ENCODE measurements around the gene STN1. TPM values are rescaled to one million over a fixed set of nuclear protein-coding genes. Genes with fewer than 3 reads are reported as not detected.

Gene STN1
- polyA plus RNA-seq, 4 donors: 11.2 to 18.1 (median 14.9) TPM

GRCh38 chr10:103896225-103896624 lies 21.8 kb downstream of the STN1 start:
- FAIRE-seq: no peak
- peaks cover 11 to 29% (median 20%) of the 10 kb centered on the region in 3 donors for H3K36me3 ChIP-seq (ENCODE audit: control insufficient read depth in 3 of 3, insufficient read depth in 2 of 3, low read depth in 1 of 3, low read length in 3 of 3)

GRCh38 chr10:103895411-103896186 lies 22.4 kb downstream of the STN1 start:
- H3K4me3 ChIP-seq (ENCODE audit: low read depth in 1 of 3, low read length in 3 of 3): no peak overlapping the region
- no peaks in the 10 kb centered on the region for H3K9me3 ChIP-seq (ENCODE audit: control insufficient read depth in 2 of 2, insufficient read depth in 1 of 2, low read depth in 1 of 2, low read length in 1 of 2)
- H3K4me1 ChIP-seq (ENCODE audit: control insufficient read depth in 3 of 3, insufficient read depth in 2 of 3, low read depth in 1 of 3, low read length in 2 of 3): peaks cover 0 to 7% (median 3%) of the 10 kb centered on the region in 3 donors
- 61 to 82% (median 81%) methylated on average over 9 of the region's 9 CpGs for WGBS, 3 donors
- FAIRE-seq (no peak), DNase-seq (no peak)
- H3K27ac ChIP-seq (ENCODE audit: low read depth in 1 of 3, low read length in 2 of 3): peak overlapping the region in 1 of 3 donors; percentile 89
- peaks cover 11 to 29% (median 22%) of the 10 kb centered on the region in 3 donors for H3K36me3 ChIP-seq (ENCODE audit: control insufficient read depth in 3 of 3, insufficient read depth in 2 of 3, low read depth in 1 of 3, low read length in 3 of 3)
- no peaks in the 10 kb centered on the region for H3K27me3 ChIP-seq (ENCODE audit: control insufficient read depth in 3 of 3, insufficient read depth in 3 of 3, low read length in 3 of 3)

More at GRCh38 chr10:103896225-103896624, 21.8 kb downstream of the STN1 start:
- 62 to 81% (median 78%) methylated on average over 5 of the region's 5 CpGs for WGBS, 3 donors
- no peak overlapping the region for H3K4me3 ChIP-seq (ENCODE audit: low read depth in 1 of 3, low read length in 3 of 3)
- no peaks in the 10 kb centered on the region for H3K27me3 ChIP-seq (ENCODE audit: control insufficient read depth in 3 of 3, insufficient read depth in 3 of 3, low read length in 3 of 3)
- H3K27ac ChIP-seq (ENCODE audit: low read depth in 1 of 3, low read length in 2 of 3): peak overlapping the region in 1 of 3 donors; percentile 89
- no peak for DNase-seq
- H3K9me3 ChIP-seq (ENCODE audit: control insufficient read depth in 2 of 2, insufficient read depth in 1 of 2, low read depth in 1 of 2, low read length in 1 of 2): no peaks in the 10 kb centered on the region
- H3K4me1 ChIP-seq (ENCODE audit: control insufficient read depth in 3 of 3, insufficient read depth in 2 of 3, low read depth in 1 of 3, low read length in 2 of 3): peaks cover 0 to 4% (median 3%) of the 10 kb centered on the region in 3 donors

GRCh38 chr10:103894441-103894864 lies 23.5 kb downstream of the STN1 start:
- 35 to 48% (median 47%) methylated on average over 4 of the region's 4 CpGs for WGBS, 3 donors
- DNase-seq (no peak), FAIRE-seq (no peak)
- H3K27me3 ChIP-seq (ENCODE audit: control insufficient read depth in 3 of 3, insufficient read depth in 3 of 3, low read length in 3 of 3): no peaks in the 10 kb centered on the region
- no peak overlapping the region for H3K4me3 ChIP-seq (ENCODE audit: low read depth in 1 of 3, low read length in 3 of 3)
- peak overlapping the region in 2 of 3 donors; percentile 13 to 89 for H3K27ac ChIP-seq (ENCODE audit: low read depth in 1 of 3, low read length in 2 of 3)
- peaks cover 8 to 26% (median 20%) of the 10 kb centered on the region in 3 donors for H3K36me3 ChIP-seq (ENCODE audit: control insufficient read depth in 3 of 3, insufficient read depth in 2 of 3, low read depth in 1 of 3, low read length in 3 of 3)
- no peaks in the 10 kb centered on the region for H3K9me3 ChIP-seq (ENCODE audit: control insufficient read depth in 2 of 2, insufficient read depth in 1 of 2, low read depth in 1 of 2, low read length in 1 of 2)
- H3K4me1 ChIP-seq (ENCODE audit: control insufficient read depth in 3 of 3, insufficient read depth in 2 of 3, low read depth in 1 of 3, low read length in 2 of 3): peaks cover 0 to 18% (median 3%) of the 10 kb centered on the region in 3 donors

GRCh38 chr10:103893817-103894216 lies 24.2 kb downstream of the STN1 start:
- H3K36me3 ChIP-seq (ENCODE audit: control insufficient read depth in 3 of 3, insufficient read depth in 2 of 3, low read depth in 1 of 3, low read length in 3 of 3): peaks cover 3 to 20% (median 19%) of the 10 kb centered on the region in 3 donors
- no peaks in the 10 kb centered on the region for H3K9me3 ChIP-seq (ENCODE audit: control insufficient read depth in 2 of 2, insufficient read depth in 1 of 2, low read depth in 1 of 2, low read length in 1 of 2)
- no peaks in the 10 kb centered on the region for H3K27me3 ChIP-seq (ENCODE audit: control insufficient read depth in 3 of 3, insufficient read depth in 3 of 3, low read length in 3 of 3)
- WGBS, 3 donors: 33 to 47% (median 36%) methylated on average over 2 of the region's 2 CpGs
- peaks cover 0 to 25% (median 3%) of the 10 kb centered on the region in 3 donors for H3K4me1 ChIP-seq (ENCODE audit: control insufficient read depth in 3 of 3, insufficient read depth in 2 of 3, low read depth in 1 of 3, low read length in 2 of 3)
- DNase-seq: no peak
- no peak overlapping the region for H3K4me3 ChIP-seq (ENCODE audit: low read depth in 1 of 3, low read length in 3 of 3)
- peak overlapping the region in 1 of 3 donors; percentile 78 for H3K27ac ChIP-seq (ENCODE audit: low read depth in 1 of 3, low read length in 2 of 3)
- no peak for FAIRE-seq

- FAIRE-seq: no peak
Observed at GRCh38 chr10:103892181-103892580, 25.8 kb downstream of the STN1 start.

GRCh38 chr10:103890688-103891087 lies 27.3 kb downstream of the STN1 start:
- 76 to 83% (median 82%) methylated on average over 2 of the region's 2 CpGs for WGBS, 3 donors
- H3K9me3 ChIP-seq (ENCODE audit: control insufficient read depth in 2 of 2, insufficient read depth in 1 of 2, low read depth in 1 of 2, low read length in 1 of 2): no peaks in the 10 kb centered on the region
- H3K4me3 ChIP-seq (ENCODE audit: low read depth in 1 of 3, low read length in 3 of 3): no peak overlapping the region
- no peaks in the 10 kb centered on the region for H3K27me3 ChIP-seq (ENCODE audit: control insufficient read depth in 3 of 3, insufficient read depth in 3 of 3, low read length in 3 of 3)
- DNase-seq (no peak), FAIRE-seq (no peak)
- H3K36me3 ChIP-seq (ENCODE audit: control insufficient read depth in 3 of 3, insufficient read depth in 2 of 3, low read depth in 1 of 3, low read length in 3 of 3): peaks cover 0 to 11% (median 6%) of the 10 kb centered on the region in 3 donors
- peak overlapping the region; percentile 44 to 93 (median 83) for H3K27ac ChIP-seq (ENCODE audit: low read depth in 1 of 3, low read length in 2 of 3)
- peaks cover 0 to 38% (median 3%) of the 10 kb centered on the region in 3 donors for H3K4me1 ChIP-seq (ENCODE audit: control insufficient read depth in 3 of 3, insufficient read depth in 2 of 3, low read depth in 1 of 3, low read length in 2 of 3)

More at GRCh38 chr10:103892181-103892580, 25.8 kb downstream of the STN1 start:
- DNase-seq: no peak
- Histone ChIP-seq H3K4me1 (ENCODE audit: control insufficient read depth in 3 of 3, insufficient read depth in 2 of 3, low read depth in 1 of 3, low read length in 2 of 3) (peaks cover 0 to 38% (median 3%) of the 10 kb centered on the region in 3 donors), H3K4me3 (ENCODE audit: low read depth in 1 of 3, low read length in 3 of 3) (no peak overlapping the region), H3K9me3 (ENCODE audit: control insufficient read depth in 2 of 2, insufficient read depth in 1 of 2, low read depth in 1 of 2, low read length in 1 of 2) (no peaks in the 10 kb centered on the region), H3K27me3 (ENCODE audit: control insufficient read depth in 3 of 3, insufficient read depth in 3 of 3, low read length in 3 of 3) (no peaks in the 10 kb centered on the region), H3K36me3 (ENCODE audit: control insufficient read depth in 3 of 3, insufficient read depth in 2 of 3, low read depth in 1 of 3, low read length in 3 of 3) (peaks cover 0 to 12% (median 8%) of the 10 kb centered on the region in 3 donors), H3K27ac (ENCODE audit: low read depth in 1 of 3, low read length in 2 of 3) (no peak overlapping the region)
- 86 to 92% (median 91%) methylated on average over 3 of the region's 3 CpGs for WGBS, 3 donors

- H3K4me1 ChIP-seq (ENCODE audit: control insufficient read depth in 3 of 3, insufficient read depth in 2 of 3, low read depth in 1 of 3, low read length in 2 of 3): peaks cover 0 to 35% (median 3%) of the 10 kb centered on the region in 3 donors
- no peaks in the 10 kb centered on the region for H3K9me3 ChIP-seq (ENCODE audit: control insufficient read depth in 2 of 2, insufficient read depth in 1 of 2, low read depth in 1 of 2, low read length in 1 of 2)
- H3K36me3 ChIP-seq (ENCODE audit: control insufficient read depth in 3 of 3, insufficient read depth in 2 of 3, low read depth in 1 of 3, low read length in 3 of 3): peaks cover 0 to 11% (median 9%) of the 10 kb centered on the region in 3 donors
- FAIRE-seq (no peak), DNase-seq (peak; percentile 74 to 89)
- WGBS, 3 donors: 25 to 63% (median 42%) methylated on average over 4 of the region's 4 CpGs
- no peaks in the 10 kb centered on the region for H3K27me3 ChIP-seq (ENCODE audit: control insufficient read depth in 3 of 3, insufficient read depth in 3 of 3, low read length in 3 of 3)
- H3K4me3 ChIP-seq (ENCODE audit: low read depth in 1 of 3, low read length in 3 of 3): no peak overlapping the region
- peak overlapping the region; percentile 44 to 93 (median 83) for H3K27ac ChIP-seq (ENCODE audit: low read depth in 1 of 3, low read length in 2 of 3)
Observed at GRCh38 chr10:103890194-103890658, 27.8 kb downstream of the STN1 start.

- H3K36me3 ChIP-seq (ENCODE audit: control insufficient read depth in 3 of 3, insufficient read depth in 2 of 3, low read depth in 1 of 3, low read length in 3 of 3): peaks cover 0 to 13% (median 11%) of the 10 kb centered on the region in 3 donors
- H3K27me3 ChIP-seq (ENCODE audit: control insufficient read depth in 3 of 3, insufficient read depth in 3 of 3, low read length in 3 of 3): no peaks in the 10 kb centered on the region
- peaks cover 0 to 38% (median 3%) of the 10 kb centered on the region in 3 donors for H3K4me1 ChIP-seq (ENCODE audit: control insufficient read depth in 3 of 3, insufficient read depth in 2 of 3, low read depth in 1 of 3, low read length in 2 of 3)
- no peak overlapping the region for H3K4me3 ChIP-seq (ENCODE audit: low read depth in 1 of 3, low read length in 3 of 3)
- WGBS, 3 donors: 59 to 75% (median 69%) methylated on average over 2 of the region's 2 CpGs
- peak overlapping the region in 2 of 3 donors; percentile 61 to 83 for H3K27ac ChIP-seq (ENCODE audit: low read depth in 1 of 3, low read length in 2 of 3)
- FAIRE-seq (no peak), DNase-seq (no peak)
- no peaks in the 10 kb centered on the region for H3K9me3 ChIP-seq (ENCODE audit: control insufficient read depth in 2 of 2, insufficient read depth in 1 of 2, low read depth in 1 of 2, low read length in 1 of 2)
Observed at GRCh38 chr10:103889121-103889720, 28.8 kb downstream of the STN1 start.
